Small intestine (tissue), 7 donors: ENCODE data around the gene SIVA1. TPM values are rescaled to one million over a fixed set of nuclear protein-coding genes. Genes with fewer than 3 reads are reported as not detected.

Source experiments
- DNase-seq, 2 donors: peaks; one replicate each; pipeline versions ENCODE4 v3.0.0 to v3.0.0-alpha.2; 2013
- FAIRE-seq: peaks from 2 replicates; lab custom pipeline; 2012; peaks lifted over from hg19 to GRCh38; lab: Jason Lieb, UNC
- H3K27ac ChIP-seq, 3 donors: one replicate each; pipeline ENCODE4 v1.5.1; 2013; ENCODE audit warnings: low read length in 2 of 3, mild to moderate bottlenecking in 2 of 3, control low read depth in 1 of 3, inconsistent platforms in 1 of 3, low read depth in 1 of 3, moderate library complexity in 1 of 3
- H3K27me3 ChIP-seq, 3 donors: one replicate each; pipeline ENCODE4 v1.6.1; 2013; ENCODE audit warnings: low read length in 3 of 3, inconsistent platforms in 1 of 3; ENCODE audit not compliant: control insufficient read depth in 3 of 3, insufficient read depth in 3 of 3
- H3K36me3 ChIP-seq, 3 donors: one replicate each; pipeline ENCODE4 v1.6.1; 2013; ENCODE audit warnings: low read length in 3 of 3, inconsistent platforms in 1 of 3, low read depth in 1 of 3, mild to moderate bottlenecking in 1 of 3, moderate library complexity in 1 of 3; ENCODE audit not compliant: control insufficient read depth in 3 of 3, insufficient read depth in 2 of 3
- H3K4me1 ChIP-seq, 3 donors: one replicate each; pipeline ENCODE4 v1.6.1; 2013; ENCODE audit warnings: low read length in 2 of 3, inconsistent platforms in 1 of 3, low read depth in 1 of 3, mild to moderate bottlenecking in 1 of 3, moderate library complexity in 1 of 3; ENCODE audit not compliant: control insufficient read depth in 3 of 3, insufficient read depth in 2 of 3
- H3K4me3 ChIP-seq, 3 donors: one replicate each; pipeline ENCODE4 v1.5.1; 2013; ENCODE audit warnings: low read length in 3 of 3, control low read depth in 1 of 3, inconsistent platforms in 1 of 3, low read depth in 1 of 3, mild to moderate bottlenecking in 1 of 3, moderate library complexity in 1 of 3
- H3K9me3 ChIP-seq, 2 donors: one replicate each; pipeline ENCODE4 v1.6.1; 2013; ENCODE audit warnings: low read depth in 1 of 2, low read length in 1 of 2; ENCODE audit not compliant: control insufficient read depth in 2 of 2, insufficient read depth in 1 of 2
- WGBS, 3 donors: extraction: QIAGEN DNeasy Blood & Tissue Kit; methylation state at CpG; one replicate each; pipeline ENCODE4 v1.1.7; 2013; 5-methylcytosine and 5-hydroxymethylcytosine counted together
- polyA plus RNA-seq, 4 donors: library from polyadenylated mRNA; stranded (reverse) in 3 of 4; unstranded in 1 of 4; fragments of 200-250 nt in 3 of 4; fragments of 120-200 nt in 1 of 4; gene quantifications; one replicate each; pipeline versions ENCODE4 v1.2.1 to v1.2.3, GENCODE V29; 2013
- donor health status: healthy with polysubstance abuse.
- donor health status: control.
- donor health status: control.
- donor health status: Bipolar disorder and iron deficiency.
- donor health status: healthy.

SIVA1 gene
- polyA plus RNA-seq, 4 donors: 91.9 to 269 (median 140) TPM

DNA sequence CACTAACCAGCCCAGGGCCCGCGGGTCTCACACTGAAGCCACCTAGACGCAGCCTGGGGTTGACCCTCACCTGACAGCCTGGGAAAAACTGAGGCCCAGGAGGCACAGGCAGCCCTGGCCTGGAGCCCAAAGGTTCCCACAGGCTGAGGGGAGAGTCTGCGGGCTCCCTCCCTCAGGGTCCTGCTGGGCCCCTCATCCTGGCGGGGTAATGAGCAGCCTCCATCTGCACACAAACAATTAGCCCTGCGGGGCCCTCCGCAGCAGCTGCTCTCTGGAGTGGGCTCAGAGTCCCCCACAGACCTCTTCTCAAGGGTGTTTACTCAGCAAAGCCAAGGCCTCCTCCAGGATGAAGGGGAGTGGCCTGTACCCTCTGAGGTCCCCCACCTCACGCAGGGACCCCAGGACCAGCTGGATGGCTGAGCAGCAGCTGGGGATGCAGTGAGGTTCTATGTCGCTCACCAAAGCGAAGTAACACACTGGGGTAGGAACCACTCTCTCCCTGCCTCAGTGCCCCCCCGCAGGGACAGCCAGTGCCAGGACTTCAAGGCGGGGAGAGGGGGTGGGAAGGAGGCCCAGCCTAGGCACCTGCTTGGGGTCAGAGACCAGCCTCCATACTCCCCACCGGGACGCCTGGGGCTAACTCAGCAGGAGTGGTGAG lies 35.3 kb downstream of the SIVA1 start:
- Histone ChIP-seq H3K9me3 (no peaks in the 10 kb centered on the region), H3K4me3 (no peak overlapping the region), H3K27ac (no peak overlapping the region), H3K27me3 (no peaks in the 10 kb centered on the region), H3K4me1 (peaks cover 0 to 5% (median 3%) of the 10 kb centered on the region in 3 donors), H3K36me3 (peaks cover 0 to 91% (median 3%) of the 10 kb centered on the region in 3 donors)
- FAIRE-seq (no peak), DNase-seq (no peak)
- WGBS, 3 donors: 85 to 88% (median 87%) methylated on average over 14 of the region's 14 CpGs

DNA sequence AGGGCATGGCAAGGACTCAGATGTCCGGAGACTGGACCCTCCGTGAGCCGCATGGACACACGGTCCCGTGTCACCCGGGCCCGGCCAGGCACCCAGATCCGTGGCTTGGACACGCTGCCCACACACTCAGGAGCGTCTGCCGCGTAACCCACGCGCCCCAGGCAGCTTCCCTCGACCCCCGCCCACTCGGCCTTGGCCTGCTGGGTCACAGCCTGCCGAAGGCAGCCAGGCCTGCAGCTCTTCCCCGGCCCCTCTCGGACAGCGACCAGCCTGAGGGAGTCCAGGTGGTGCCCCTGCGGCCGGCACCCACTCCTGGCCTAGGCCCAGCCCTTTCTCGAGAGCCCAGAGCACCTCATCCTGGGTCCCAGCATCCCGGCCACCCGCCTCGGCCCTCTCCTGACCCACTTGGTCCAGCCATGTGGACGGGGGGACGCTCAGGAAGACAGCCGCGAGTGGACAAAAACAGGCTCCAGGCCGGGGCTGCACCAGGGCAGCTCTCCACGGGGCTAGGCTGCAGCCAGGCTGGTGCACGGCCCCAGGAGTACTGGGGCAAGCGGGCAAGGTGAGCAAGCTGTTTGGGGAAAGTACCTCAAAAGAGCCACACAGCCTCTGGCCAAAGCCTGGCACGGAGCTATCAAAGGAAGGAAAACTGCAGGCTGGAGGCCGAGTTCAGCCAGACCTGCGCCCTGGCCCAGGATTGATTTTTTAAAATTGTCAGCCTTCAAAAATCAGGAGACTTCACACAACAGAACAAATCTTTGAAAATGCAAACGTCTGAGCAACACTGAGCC lies 36.1 kb downstream of the SIVA1 start:
- Histone ChIP-seq H3K27ac (no peak overlapping the region), H3K36me3 (peaks cover 0 to 95% (median 3%) of the 10 kb centered on the region in 3 donors), H3K9me3 (no peaks in the 10 kb centered on the region), H3K4me1 (peaks cover 0 to 11% (median 9%) of the 10 kb centered on the region in 3 donors), H3K27me3 (no peaks in the 10 kb centered on the region), H3K4me3 (no peak overlapping the region)
- no peak for DNase-seq
- WGBS, 3 donors: 84 to 89% (median 85%) methylated on average over 35 to 39 of the region's 39 CpGs
- FAIRE-seq: no peak

DNA sequence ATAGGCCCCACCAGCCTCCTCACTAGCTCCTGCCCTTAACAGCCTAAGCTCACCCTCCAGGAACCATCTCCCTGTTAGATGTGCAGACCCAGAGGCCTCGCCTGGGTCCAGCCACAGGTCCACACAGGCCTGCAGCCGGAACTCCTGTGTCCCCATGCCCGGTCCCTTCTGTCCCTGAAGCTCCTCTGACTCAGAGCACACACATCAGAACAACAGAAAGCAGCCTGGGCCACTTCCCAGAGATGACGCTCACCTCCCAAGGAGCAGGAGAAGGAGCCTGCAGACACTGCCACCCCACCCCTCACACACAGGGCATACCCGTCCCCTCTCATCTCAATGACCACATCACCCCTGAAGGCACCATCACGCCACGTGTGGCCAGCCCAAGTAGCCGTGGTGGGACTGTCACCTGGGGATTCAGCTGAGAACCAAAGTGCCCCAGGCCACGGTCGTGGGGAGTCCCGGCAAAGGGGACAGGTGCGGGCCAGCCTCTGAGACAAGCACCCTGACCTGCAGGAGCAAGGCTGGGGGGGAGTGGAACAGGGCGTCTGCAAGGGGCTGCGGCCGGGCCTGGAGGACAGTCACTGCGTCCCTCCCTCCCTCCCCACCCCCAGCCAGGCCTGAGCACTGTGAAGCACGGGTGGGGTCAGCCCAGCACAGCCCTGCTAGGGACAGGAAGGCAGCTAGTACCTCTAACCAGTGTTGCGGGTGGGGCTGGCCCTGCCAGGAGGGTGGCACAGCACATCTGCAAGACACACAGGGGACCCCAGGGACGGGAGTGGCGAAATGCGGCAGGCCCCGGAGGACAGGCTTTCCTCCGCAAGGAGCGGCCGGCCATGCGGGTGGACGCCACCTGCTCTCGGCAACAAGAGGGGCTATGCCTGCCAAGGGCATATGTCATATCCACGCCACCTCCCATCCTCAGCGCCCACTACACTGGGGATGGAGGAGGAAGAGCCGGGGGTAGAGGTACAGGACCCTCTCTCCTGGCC lies 37.1 kb downstream of the SIVA1 start:
- no peak for DNase-seq
- H3K27me3 ChIP-seq: no peaks in the 10 kb centered on the region
- no peak for FAIRE-seq
- H3K27ac ChIP-seq: no peak overlapping the region
- peaks cover 0 to 12% (median 12%) of the 10 kb centered on the region in 3 donors for H3K4me1 ChIP-seq
- 90 to 94% (median 92%) methylated on average over 30 to 31 of the region's 31 CpGs for WGBS, 3 donors
- no peaks in the 10 kb centered on the region for H3K9me3 ChIP-seq
- H3K4me3 ChIP-seq: no peak overlapping the region
- peaks cover 0 to 87% (median 3%) of the 10 kb centered on the region in 3 donors for H3K36me3 ChIP-seq

DNA sequence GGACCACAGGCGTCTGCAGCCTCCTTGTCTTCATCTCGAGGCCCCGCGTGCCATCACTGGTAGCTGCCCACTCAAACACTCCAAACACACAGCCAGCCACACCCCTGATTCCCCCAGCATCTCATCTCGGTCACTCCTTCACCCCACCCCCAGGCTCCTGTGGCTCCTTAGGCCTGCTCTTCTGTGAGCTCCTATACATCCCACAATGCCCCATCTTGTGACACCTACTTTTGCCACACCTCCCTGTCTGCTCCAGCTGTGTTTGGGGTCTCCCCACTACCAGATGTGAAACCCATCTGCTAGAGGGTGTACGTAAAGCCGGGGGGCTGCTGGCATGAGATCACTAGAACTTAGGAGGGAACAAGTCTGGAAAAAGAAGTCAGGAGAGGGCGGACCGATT lies 38.5 kb downstream of the SIVA1 start:
- Histone ChIP-seq H3K9me3 (no peaks in the 10 kb centered on the region), H3K36me3 (peaks cover 0 to 75% (median 3%) of the 10 kb centered on the region in 3 donors), H3K4me1 (peaks cover 0 to 19% (median 12%) of the 10 kb centered on the region in 3 donors), H3K27me3 (no peaks in the 10 kb centered on the region), H3K27ac (no peak overlapping the region), H3K4me3 (no peak overlapping the region)
- WGBS, 3 donors: 91 to 95% (median 92%) methylated on average over 9 of the region's 9 CpGs
- DNase-seq: no peak
- no peak for FAIRE-seq

DNA sequence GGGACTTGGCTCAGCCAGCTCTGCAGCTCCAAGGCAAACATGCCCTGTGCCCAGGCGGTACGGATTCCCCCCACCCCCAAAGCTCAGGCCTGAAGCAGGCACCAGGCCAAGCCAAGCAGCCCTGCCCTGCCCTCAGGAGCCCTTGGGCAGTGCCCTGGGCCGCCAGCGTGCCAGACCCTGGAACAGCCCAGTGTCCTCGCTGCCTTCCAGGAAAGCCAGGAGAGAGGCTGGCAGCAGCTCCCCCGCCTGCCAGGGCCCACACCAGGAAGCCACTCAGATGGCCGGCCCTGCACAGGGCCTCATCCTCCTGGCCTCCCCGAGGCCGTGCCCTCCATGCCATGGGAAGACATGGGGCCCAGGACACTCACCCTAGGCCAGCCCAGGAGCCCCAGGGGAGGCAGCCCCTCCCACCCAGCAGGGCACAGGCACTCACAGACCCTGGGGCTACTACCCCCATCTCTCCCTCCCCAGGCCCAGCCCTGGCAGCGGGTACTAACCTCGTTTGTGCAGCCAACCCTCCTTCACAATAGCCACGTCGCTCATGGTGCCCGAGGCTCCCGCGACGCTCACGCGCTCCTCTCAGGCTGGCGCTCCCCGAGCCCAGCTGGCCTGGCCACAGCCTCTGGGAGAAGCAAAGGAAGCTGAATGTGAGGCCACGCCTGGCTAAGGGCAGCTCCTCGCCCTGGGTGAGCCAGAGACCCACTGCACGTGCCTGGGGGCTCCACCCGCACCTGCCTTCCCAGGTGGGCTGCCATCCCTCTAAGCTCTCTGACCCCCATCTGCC lies 39.3 kb downstream of the SIVA1 start:
- no peak overlapping the region for H3K4me3 ChIP-seq
- peaks cover 0 to 28% (median 12%) of the 10 kb centered on the region in 3 donors for H3K4me1 ChIP-seq
- H3K27ac ChIP-seq: no peak overlapping the region
- no peaks in the 10 kb centered on the region for H3K9me3 ChIP-seq
- FAIRE-seq (no peak), DNase-seq (no peak)
- no peaks in the 10 kb centered on the region for H3K27me3 ChIP-seq
- 75 to 81% (median 80%) methylated on average over 24 to 25 of the region's 25 CpGs for WGBS, 3 donors
- H3K36me3 ChIP-seq: peaks cover 0 to 67% (median 3%) of the 10 kb centered on the region in 3 donors

DNA sequence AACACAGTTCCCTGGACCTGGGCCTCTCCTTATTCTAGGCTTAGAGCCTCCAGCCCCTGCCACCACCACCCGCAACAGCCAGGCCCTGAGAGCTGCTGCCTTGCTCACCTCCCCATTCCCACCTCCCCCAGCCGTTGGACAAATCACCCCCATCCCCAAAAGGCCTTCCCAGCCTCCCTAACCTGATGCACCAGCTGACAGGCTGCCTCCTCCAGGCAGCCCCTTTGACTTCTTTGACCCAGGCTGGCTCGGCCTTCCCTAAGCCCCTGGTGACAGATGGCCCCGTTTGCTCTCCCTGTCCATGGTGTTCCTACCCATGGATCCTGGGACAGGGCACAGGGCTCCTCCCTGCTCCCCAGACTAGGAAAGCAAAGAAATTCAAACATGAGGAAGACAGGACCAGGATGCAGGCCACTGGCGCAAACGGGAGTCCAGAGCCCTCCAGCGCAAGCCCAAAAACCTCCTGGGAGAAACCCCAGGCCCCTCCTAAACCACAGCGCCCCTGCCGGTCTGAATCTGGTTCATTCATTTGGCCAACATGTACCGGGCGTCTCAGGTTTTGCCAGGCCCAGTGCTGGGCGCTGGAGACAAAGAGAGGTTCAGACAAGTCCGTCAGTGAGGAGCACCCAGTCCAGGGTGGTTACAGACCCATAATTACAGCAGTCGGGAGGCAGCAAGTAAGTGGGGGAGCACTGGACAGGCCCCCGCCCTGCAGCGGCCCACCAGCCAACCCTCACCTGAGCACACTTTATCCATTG lies 40.2 kb downstream of the SIVA1 start:
- no peaks in the 10 kb centered on the region for H3K27me3 ChIP-seq
- no peak for DNase-seq
- H3K27ac ChIP-seq: no peak overlapping the region
- no peaks in the 10 kb centered on the region for H3K9me3 ChIP-seq
- H3K36me3 ChIP-seq: peaks cover 0 to 58% (median 3%) of the 10 kb centered on the region in 3 donors
- peaks cover 0 to 35% (median 12%) of the 10 kb centered on the region in 3 donors for H3K4me1 ChIP-seq
- no peak for FAIRE-seq
- peak overlapping the region in 2 of 3 donors; percentile 5 to 71 for H3K4me3 ChIP-seq
- 84 to 86% (median 86%) methylated on average over 16 of the region's 16 CpGs for WGBS, 3 donors

DNA sequence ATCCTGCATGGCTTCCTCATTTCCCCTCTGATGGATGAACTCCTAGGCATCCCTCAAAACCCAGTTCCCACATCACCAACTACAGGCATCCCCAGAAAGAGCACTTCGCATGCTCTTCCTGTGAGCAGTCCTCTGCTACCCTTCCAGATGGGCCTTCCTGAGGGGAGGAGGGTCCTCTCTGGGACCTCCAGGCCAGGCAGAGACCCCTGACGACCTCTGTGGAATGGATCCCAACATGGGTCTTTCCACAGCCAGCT lies 40.7 kb downstream of the SIVA1 start:
- no peak overlapping the region for H3K27ac ChIP-seq
- H3K9me3 ChIP-seq: no peaks in the 10 kb centered on the region
- H3K36me3 ChIP-seq: peaks cover 0 to 53% (median 3%) of the 10 kb centered on the region in 3 donors
- FAIRE-seq (no peak), DNase-seq (no peak)
- H3K4me3 ChIP-seq: peak overlapping the region in 2 of 3 donors; percentile 71 to 91
- H3K27me3 ChIP-seq: no peaks in the 10 kb centered on the region
- WGBS, 3 donors: 82 to 89% (median 82%) methylated on average over 2 of the region's 2 CpGs
- peaks cover 0 to 35% (median 12%) of the 10 kb centered on the region in 3 donors for H3K4me1 ChIP-seq
